ENCODE measurements around the gene FNBP1.

The FNBP1 gene

GRCh38 chr9:130042885-130043653 lies at the start of gene FNBP1:
Gene FNBP1, minus strand, starts transcription at chr9:130043189. Its CDS starts 214 bp downstream, at chr9:130042975.
- in situ Hi-C loops (cut with MboI; ENCODE audit: low sequenced_read_pairs), result no loop called here

- in situ Hi-C loops (cut with MboI; ENCODE audit: low sequenced_read_pairs), result no loop called here
Measured at GRCh38 chr9:130090915-130091314, 47.9 kb upstream of the FNBP1 start.

GRCh38 chr9:130089141-130089540 lies 46.2 kb upstream of the FNBP1 start:
- in situ Hi-C loops (cut with MboI; ENCODE audit: low sequenced_read_pairs), result no loop called here

- in situ Hi-C loops (cut with MboI; ENCODE audit: low sequenced_read_pairs), result no loop called here
Measured at GRCh38 chr9:130088051-130088450, 45.1 kb upstream of the FNBP1 start.

- in situ Hi-C loops (cut with MboI; ENCODE audit: low sequenced_read_pairs), result no loop called here
Measured at GRCh38 chr9:130084337-130084736, 41.3 kb upstream of the FNBP1 start.

- in situ Hi-C loops (cut with MboI; ENCODE audit: low sequenced_read_pairs), result no loop called here
Measured at GRCh38 chr9:130078547-130078946, 35.6 kb upstream of the FNBP1 start.

GRCh38 chr9:130073373-130073772 lies 30.4 kb upstream of the FNBP1 start:
- in situ Hi-C loops (cut with MboI; ENCODE audit: low sequenced_read_pairs), result no loop called here

GRCh38 chr9:130072515-130073235 lies 29.7 kb upstream of the FNBP1 start:
- in situ Hi-C loops (cut with MboI; ENCODE audit: low sequenced_read_pairs), result no loop called here

GRCh38 chr9:130069048-130069447 lies 26.1 kb upstream of the FNBP1 start:
- in situ Hi-C loops (cut with MboI; ENCODE audit: low sequenced_read_pairs), result no loop called here

- in situ Hi-C loops (cut with MboI; ENCODE audit: low sequenced_read_pairs), result no loop called here
Measured at GRCh38 chr9:130064621-130065020, 21.6 kb upstream of the FNBP1 start.

- in situ Hi-C loops (cut with MboI; ENCODE audit: low sequenced_read_pairs), result no loop called here
Measured at GRCh38 chr9:130062750-130063149, 19.8 kb upstream of the FNBP1 start.

- in situ Hi-C loops (cut with MboI; ENCODE audit: low sequenced_read_pairs), result no loop called here
Measured at GRCh38 chr9:130060296-130060695, 17.3 kb upstream of the FNBP1 start.

GRCh38 chr9:130058887-130059286 lies 15.9 kb upstream of the FNBP1 start:
- in situ Hi-C loops (cut with MboI; ENCODE audit: low sequenced_read_pairs), result no loop called here

GRCh38 chr9:130058154-130058553 lies 15.2 kb upstream of the FNBP1 start:
- in situ Hi-C loops (cut with MboI; ENCODE audit: low sequenced_read_pairs), result no loop called here

GRCh38 chr9:130054820-130055219 lies 11.8 kb upstream of the FNBP1 start:
- in situ Hi-C loops (cut with MboI; ENCODE audit: low sequenced_read_pairs), result no loop called here

GRCh38 chr9:130054325-130054786 lies 11.4 kb upstream of the FNBP1 start:
- in situ Hi-C loops (cut with MboI; ENCODE audit: low sequenced_read_pairs), result no loop called here

GRCh38 chr9:130053504-130054324 lies 10.7 kb upstream of the FNBP1 start, which contains the start of gene GPR107:
Gene GPR107, plus strand, starts transcription at chr9:130053906. Its CDS starts 27 bp downstream, at chr9:130053933.
- in situ Hi-C loops (cut with MboI; ENCODE audit: low sequenced_read_pairs), result no loop called here

GRCh38 chr9:130053109-130053503 lies 10.1 kb upstream of the FNBP1 start:
- in situ Hi-C loops (cut with MboI; ENCODE audit: low sequenced_read_pairs), result no loop called here

- in situ Hi-C loops (cut with MboI; ENCODE audit: low sequenced_read_pairs), result no loop called here
Measured at GRCh38 chr9:130051855-130052254, 8.9 kb upstream of the FNBP1 start.

- in situ Hi-C loops (cut with MboI; ENCODE audit: low sequenced_read_pairs), result no loop called here
Measured at GRCh38 chr9:130050462-130050861, 7.5 kb upstream of the FNBP1 start.
